Right atrium auricular region (tissue), 2 donors: ENCODE measurements around the gene TTC34. TPM values are rescaled to one million over a fixed set of nuclear protein-coding genes. Genes with fewer than 3 reads are reported as not detected.

Experiments used
- DNase-seq: peaks from one replicate; pipeline ENCODE4 v3.0.0-alpha.2; 2019; ENCODE audit warnings: low spot score
- H3K27ac ChIP-seq, 2 donors: fragments of 200-600 bp; sonication (generic); 1 replicate in 1 of 2; 2 replicates in 1 of 2; pipeline ENCODE4 v1.5.1; 2016 to 2019
- H3K27me3 ChIP-seq, 2 donors: fragments of 200-600 bp; sonication (generic); one replicate each; pipeline versions ENCODE4 v1.5.1 to v1.6.0; 2017 to 2019
- H3K36me3 ChIP-seq: fragments of 200-600 bp; sonication (generic); one replicate; pipeline ENCODE4 v1.5.1; 2016
- H3K4me1 ChIP-seq, 2 donors: fragments of 200-600 bp; sonication (generic); one replicate each; pipeline versions ENCODE4 v1.5.1 to v1.6.0; 2017 to 2019
- H3K4me3 ChIP-seq, 2 donors: fragments of 200-600 bp; sonication (generic); 1 replicate in 1 of 2; 2 replicates in 1 of 2; pipeline ENCODE4 v1.5.1; 2017 to 2019; ENCODE audit warnings: mild to moderate bottlenecking in 1 of 2, moderate library complexity in 1 of 2
- H3K9me3 ChIP-seq, 2 donors: fragments of 200-600 bp; sonication (generic); one replicate each; pipeline ENCODE4 v1.5.1; 2019
- CTCF ChIP-seq, 2 donors: fragments of 200-600 bp; sonication (generic); IDR thresholded peaks; one replicate each; pipeline ENCODE4 v1.5.1; 2019; ENCODE audit warnings: antibody characterized with exemption in 2 of 2
- total RNA-seq, 2 donors: library from RNA; depleted of rRNA; stranded (reverse); fragments of >200 nt; gene quantifications; one replicate each; pipeline ENCODE4 v1.1.0, GENCODE V29; 2016

Gene TTC34
- total RNA-seq, 2 donors from 2014 or later: 0.08 to 0.11 TPM

- Histone ChIP-seq H3K4me1 (peaks cover 0 to 35% of the 10 kb centered on the region in 2 donors), H3K36me3 (no peaks in the 10 kb centered on the region), H3K27ac (no peak overlapping the region), H3K9me3 (peaks cover 0 to 23% of the 10 kb centered on the region in 2 donors), H3K4me3 (no peak overlapping the region), H3K27me3 (no peaks in the 10 kb centered on the region)
- no peak for TF ChIP-seq CTCF (IDR thresholded peaks at IDR 0.05)
- no peak for DNase-seq
Measured at GRCh38 chr1:2644171-2644570, 157.3 kb downstream of the TTC34 start.

- peak overlapping the region in 1 of 2 donors; percentile 87 for H3K27ac ChIP-seq
- no peak for TF ChIP-seq CTCF (IDR thresholded peaks at IDR 0.05)
- peaks cover 0 to 23% of the 10 kb centered on the region in 2 donors for H3K9me3 ChIP-seq
- H3K4me3 ChIP-seq: peak overlapping the region; percentile 76 to 89
- no peaks in the 10 kb centered on the region for H3K27me3 ChIP-seq
- H3K36me3 ChIP-seq: no peaks in the 10 kb centered on the region
- DNase-seq: no peak
- peaks cover 0 to 35% of the 10 kb centered on the region in 2 donors for H3K4me1 ChIP-seq
Measured at GRCh38 chr1:2643414-2644077, 157.9 kb downstream of the TTC34 start.

GRCh38 chr1:2642560-2643413 is 158.7 kb downstream of the TTC34 start:
- Histone ChIP-seq H3K4me1 (peaks cover 0 to 35% of the 10 kb centered on the region in 2 donors), H3K36me3 (no peaks in the 10 kb centered on the region), H3K4me3 (peak overlapping the region; percentile 76 to 89), H3K27ac (peak overlapping the region; percentile 80 to 87), H3K27me3 (no peaks in the 10 kb centered on the region), H3K9me3 (peaks cover 0 to 17% of the 10 kb centered on the region in 2 donors)
- DNase-seq: peak; percentile 92
- peak in 1 of 2 donors; percentile 38 for TF ChIP-seq CTCF (IDR thresholded peaks at IDR 0.05)

- peak overlapping the region; percentile 80 to 87 for H3K27ac ChIP-seq
- DNase-seq: no peak
- TF ChIP-seq CTCF (IDR thresholded peaks at IDR 0.05): no peak
- no peaks in the 10 kb centered on the region for H3K27me3 ChIP-seq
- peaks cover 0 to 11% of the 10 kb centered on the region in 2 donors for H3K9me3 ChIP-seq
- H3K4me3 ChIP-seq: peak overlapping the region; percentile 76 to 89
- no peaks in the 10 kb centered on the region for H3K36me3 ChIP-seq
- H3K4me1 ChIP-seq: peaks cover 0 to 35% of the 10 kb centered on the region in 2 donors
Measured at GRCh38 chr1:2642131-2642559, 159.3 kb downstream of the TTC34 start.

- no peak for DNase-seq
- no peaks in the 10 kb centered on the region for H3K36me3 ChIP-seq
- peaks cover 0 to 35% of the 10 kb centered on the region in 2 donors for H3K4me1 ChIP-seq
- peak overlapping the region in 1 of 2 donors; percentile 87 for H3K27ac ChIP-seq
- no peaks in the 10 kb centered on the region for H3K27me3 ChIP-seq
- TF ChIP-seq CTCF (IDR thresholded peaks at IDR 0.05): no peak
- H3K4me3 ChIP-seq: peak overlapping the region in 1 of 2 donors; percentile 89
- H3K9me3 ChIP-seq: peaks cover 0 to 10% of the 10 kb centered on the region in 2 donors
Measured at GRCh38 chr1:2641381-2642130, 159.9 kb downstream of the TTC34 start.
